ENCODE data around the gene UBE2F. TPM values are rescaled to one million over a fixed set of nuclear protein-coding genes. Genes with fewer than 3 reads are reported as not detected.

Gene UBE2F
- total and polyA plus RNA-seq, 2 of the 4 experiments (the other 2 are of a cell fraction): 44.6 to 59.8 TPM

- H3K14ac ChIP-seq (replicated peaks; ENCODE audit: low read depth, low read length): no peak overlapping the region
- no CpG with 5 or more reads among the region's 4 CpGs for WGBS, 2 experiments (ENCODE audit: extremely low coverage in 2 of 2, insufficient read length in 1 of 2)
- H3K56ac ChIP-seq (ENCODE audit: extremely low read depth, insufficient read depth, low read length): no peak overlapping the region
- no peak overlapping the region for H4K8ac ChIP-seq (ENCODE audit: low read depth in 2 of 2, low read length in 2 of 2)
- TF ChIP-seq CHD1 (IDR thresholded peaks at IDR 0.05; ENCODE audit: low read depth, low read length) (no peak), MAZ (IDR thresholded peaks at IDR 0.05; ENCODE audit: borderline replicate concordance, low read depth, low read length) (no peak), MAFK (IDR thresholded peaks at IDR 0.05; ENCODE audit: low read depth, low read length) (no peak), NFE2L2 (IDR thresholded peaks at IDR 0.05; ENCODE audit: low read depth, low read length) (no peak), RCOR1 (IDR thresholded peaks at IDR 0.05; ENCODE audit: insufficient replicate concordance, low read length) (no peak), RFX5 (IDR thresholded peaks at IDR 0.05; ENCODE audit: low read depth, low read length) (no peak), ELK1 (IDR thresholded peaks at IDR 0.05; ENCODE audit: borderline replicate concordance, low read depth, low read length) (no peak), FOS (IDR thresholded peaks at IDR 0.05; ENCODE audit: low read depth, low read length) (no peak), SMC3 (IDR thresholded peaks at IDR 0.05; ENCODE audit: low read depth, low read length) (no peak), RAD21 (IDR thresholded peaks at IDR 0.05; ENCODE audit: low read length) (no peak), POLR2A (IDR thresholded peaks at IDR 0.05; ENCODE audit: low read depth, low read length) (no peak), CEBPB (IDR thresholded peaks at IDR 0.05; ENCODE audit: low read depth, low read length) (no peak), USF2 (IDR thresholded peaks at IDR 0.05; ENCODE audit: low read depth, low read length) (no peak), BHLHE40 (IDR thresholded peaks at IDR 0.05; ENCODE audit: low read depth, low read length) (no peak), CTCF (conservative IDR thresholded peaks at IDR 0.05; ENCODE audit: low read depth, low read length) (no peak), MXI1 (IDR thresholded peaks at IDR 0.05; ENCODE audit: borderline replicate concordance, low read depth, low read length) (no peak)
- DNase-seq: no peak
- no peaks in the 10 kb centered on the region for H3K27me3 ChIP-seq (ENCODE audit: control insufficient read depth, insufficient read depth, low read length)
- CTCF ChIA-PET: no interaction called here
- H2BK5ac ChIP-seq (ENCODE audit: low read depth, low read length, poor library complexity, severe bottlenecking): no peak overlapping the region
- no peak overlapping the region for H3K4ac ChIP-seq (ENCODE audit: low read depth, low read length)
- no peak overlapping the region for H4K5ac ChIP-seq (ENCODE audit: low read depth, low read length)
- in situ Hi-C loops (cut with MboI; ENCODE audit: low sequenced_read_pairs): no loop called here
- no peak overlapping the region for H3K9ac ChIP-seq (ENCODE audit: low read depth, low read length)
- H3K18ac ChIP-seq (ENCODE audit: low read depth, low read length): no peak overlapping the region
- H2BK120ac ChIP-seq (ENCODE audit: low read depth, low read length): no peak overlapping the region
- no peak overlapping the region for H3K4me2 ChIP-seq (ENCODE audit: low read depth, low read length)
- H2AK9ac ChIP-seq (replicated peaks; ENCODE audit: low read depth, low read length, poor library complexity): no peak overlapping the region
- H3K9me1 ChIP-seq (ENCODE audit: insufficient read depth, low read length): peaks cover 22% of the 10 kb centered on the region
- H3K36me3 ChIP-seq (ENCODE audit: control insufficient read depth, insufficient read depth, low read length): peaks cover 47% of the 10 kb centered on the region
- H3K9me3 ChIP-seq (ENCODE audit: control insufficient read depth, insufficient read depth, low read length): no peaks in the 10 kb centered on the region
- H4K20me1 ChIP-seq (ENCODE audit: insufficient read depth, low read length): no peaks in the 10 kb centered on the region
- no peak overlapping the region for H2AFZ ChIP-seq (replicated peaks; ENCODE audit: low read length, poor library complexity)
- H3K27ac ChIP-seq (ENCODE audit: insufficient read depth, low read length): no peak overlapping the region
- no peak overlapping the region for H2BK20ac ChIP-seq (ENCODE audit: low read depth, low read length)
- H2AK5ac ChIP-seq (ENCODE audit: low read depth, low read length): no peak overlapping the region
- H3K4me3 ChIP-seq (ENCODE audit: insufficient read depth, low read depth, low read length): no peak overlapping the region
- dilution Hi-C loops (cut with HindIII; ENCODE audit: low sequenced_read_pairs, unreplicated experiment): no loop called here
- POLR2A ChIA-PET (ENCODE audit: unreplicated experiment): no interaction called here
- no TSS peak for BruUV-seq (replicated peaks)
- no peak overlapping the region for H3K23ac ChIP-seq (ENCODE audit: low read depth, low read length)
- no peak overlapping the region for H4K91ac ChIP-seq (ENCODE audit: insufficient read depth, low read depth, low read length)
- intact Hi-C loops (cut with micrococcal nuclease): no loop called here
- H3K79me1 ChIP-seq (ENCODE audit: low read depth in 1 of 2, low read length in 2 of 2): peaks cover 7 to 26% of the 10 kb centered on the region in 2 experiments; a peak in 3 of 4 replicates
- H2BK15ac ChIP-seq (ENCODE audit: low read depth, low read length): no peak overlapping the region
- peaks cover 8% of the 10 kb centered on the region for H3K4me1 ChIP-seq (ENCODE audit: control insufficient read depth, insufficient read depth, low read length)
- no peak for ATAC-seq (ENCODE audit: low read depth)
These were observed 64.9 kb downstream of the UBE2F start for GRCh38 chr2:238031751-238032150.
